HG03520 (cell line): ENCODE results near the gene TTC34.
A peak's percentile ranks its signal among the peaks of the same experiment; 100 is the strongest.

Source experiments
- ATAC-seq: cut with Tn5 transposase; IDR thresholded peaks from one replicate; pipeline ENCODE4 v1.9.1; 2021; ENCODE audit warnings: mild to moderate bottlenecking, moderate library complexity; ENCODE audit not compliant: unreplicated experiment

The TTC34 gene

DNA sequence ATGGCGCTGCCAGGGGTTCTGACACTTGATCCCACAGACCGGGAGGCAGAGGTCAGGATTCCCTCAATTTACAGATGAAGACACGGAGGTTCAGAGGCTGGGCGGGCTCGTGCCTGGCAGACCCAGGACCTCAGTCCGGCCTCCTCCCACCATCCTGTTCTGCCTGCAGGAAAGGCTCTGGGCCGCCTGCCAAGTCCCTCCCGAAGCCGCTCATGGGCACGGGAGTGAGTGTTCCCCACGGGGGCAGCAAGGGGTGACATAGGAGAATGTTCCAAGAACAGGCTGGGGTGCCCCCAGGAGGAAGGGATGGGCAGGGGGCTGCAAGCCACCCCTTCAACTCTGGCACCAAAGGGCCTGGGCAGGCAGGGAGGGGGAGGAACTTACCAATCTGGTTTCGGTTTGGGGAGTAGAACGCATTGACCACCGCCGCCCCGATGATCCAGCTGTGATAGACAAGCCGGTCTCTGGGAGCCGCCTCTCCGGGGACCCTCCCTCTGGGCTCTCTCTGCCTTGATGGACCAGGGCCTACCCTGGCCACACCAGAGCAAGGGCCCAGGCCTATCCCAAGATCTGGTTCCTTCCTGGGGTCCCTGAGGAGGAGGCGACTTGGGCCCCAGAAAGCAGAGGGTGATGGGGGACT lies 207.4 kb downstream of the TTC34 start:
- ATAC-seq, result no peak

DNA sequence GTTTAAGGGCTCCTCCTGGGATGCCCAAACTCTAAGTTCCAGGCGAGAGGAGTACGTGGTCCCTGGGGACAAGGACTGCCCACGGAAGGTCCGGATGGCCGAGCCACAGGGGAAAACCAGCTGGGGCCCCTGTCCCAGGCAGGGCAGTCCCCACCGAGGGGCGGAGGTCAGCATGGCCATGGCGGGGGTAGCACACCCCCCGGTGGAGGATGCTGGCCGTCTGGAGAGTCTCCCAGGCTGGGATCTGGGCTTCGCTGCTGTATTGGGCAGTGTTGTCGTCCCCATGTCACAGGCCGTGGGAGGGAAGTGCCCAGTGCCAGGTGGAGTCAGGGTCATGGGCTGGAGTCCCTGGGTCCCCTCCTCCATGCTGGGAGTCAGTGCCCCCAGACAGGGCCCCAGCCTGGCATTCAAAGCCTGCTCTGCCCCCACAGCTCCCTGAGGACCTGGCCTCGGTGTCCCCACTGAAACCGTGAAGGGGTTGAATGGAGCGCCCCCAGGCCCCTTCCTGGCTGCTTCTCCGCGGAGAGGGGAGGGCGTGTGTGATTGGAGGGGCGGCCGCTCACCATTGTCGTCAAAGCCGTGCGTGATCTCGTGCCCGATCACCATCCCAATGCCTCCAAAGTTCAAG lies 208.1 kb downstream of the TTC34 start:
- ATAC-seq, result no peak

DNA sequence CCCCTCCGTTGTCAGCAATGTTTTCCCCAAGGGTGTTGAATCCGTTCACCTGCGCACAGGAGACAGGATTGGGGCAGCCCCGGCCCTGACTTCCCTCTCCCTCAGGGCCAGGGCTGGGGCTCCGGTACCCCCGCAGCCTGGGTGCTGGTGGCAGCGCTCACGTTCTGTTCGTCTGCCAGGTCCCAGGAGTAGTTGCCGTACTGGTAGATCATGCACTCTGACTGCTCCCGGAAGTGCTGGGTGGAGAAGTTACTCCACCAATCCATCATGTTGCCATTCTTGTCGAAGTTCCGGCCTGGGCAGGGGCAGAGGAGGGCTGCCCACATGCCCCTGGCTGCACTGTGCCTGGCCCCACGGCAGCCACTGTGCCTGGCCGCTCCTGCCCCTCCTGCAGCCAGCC lies 208.8 kb downstream of the TTC34 start:
- no peak for ATAC-seq

DNA sequence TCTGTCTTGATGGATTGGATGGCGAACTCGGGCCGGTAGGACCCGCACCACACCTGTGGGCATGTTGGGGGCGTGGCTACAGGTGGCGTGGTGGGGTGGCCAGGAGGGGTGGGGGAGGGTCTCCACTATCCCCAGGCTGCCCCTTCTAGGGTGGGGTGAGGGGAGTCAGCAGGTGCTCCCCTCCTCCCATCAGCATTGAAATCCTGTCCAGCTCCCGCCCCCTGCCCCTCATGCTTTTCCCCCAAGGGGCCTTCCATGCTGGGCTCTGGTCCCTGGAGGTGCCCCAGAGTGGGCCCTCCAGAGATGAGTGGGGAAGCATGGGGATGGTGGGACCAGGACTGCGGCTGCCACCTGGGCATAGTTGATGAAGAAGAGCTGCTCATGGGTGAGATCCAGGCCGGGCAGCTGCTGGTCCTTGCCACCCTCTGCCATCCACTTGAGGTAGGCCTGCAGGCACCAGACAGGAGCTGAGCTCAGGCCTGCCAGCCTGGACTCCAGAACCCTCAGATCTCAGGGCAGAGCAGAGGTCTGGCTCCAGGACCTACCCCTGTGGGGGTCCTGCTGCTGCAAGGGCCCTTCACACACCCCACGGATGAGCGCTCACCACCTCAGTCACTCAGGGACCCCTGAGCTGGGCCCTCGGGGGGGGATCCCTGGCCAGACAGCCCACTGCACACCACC lies 209.8 kb downstream of the TTC34 start:
- no peak for ATAC-seq

DNA sequence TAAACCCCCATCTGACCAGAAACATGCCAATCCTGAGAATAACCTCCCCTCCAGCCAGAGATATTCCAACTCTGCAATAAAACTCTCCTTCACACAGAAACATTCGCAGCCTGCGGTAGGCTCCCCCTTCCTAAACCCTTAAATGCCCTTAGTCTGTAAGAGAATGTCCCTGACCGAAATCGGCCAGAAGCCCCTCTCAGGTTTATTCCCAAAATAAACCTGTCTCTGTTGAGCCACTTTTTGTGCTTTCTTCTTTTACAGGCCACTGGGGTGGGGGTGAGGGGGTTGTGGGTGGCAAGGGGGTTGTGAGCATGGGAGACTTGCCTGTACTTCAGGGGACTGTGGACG lies 210.3 kb downstream of the TTC34 start:
- ATAC-seq, result no peak

DNA sequence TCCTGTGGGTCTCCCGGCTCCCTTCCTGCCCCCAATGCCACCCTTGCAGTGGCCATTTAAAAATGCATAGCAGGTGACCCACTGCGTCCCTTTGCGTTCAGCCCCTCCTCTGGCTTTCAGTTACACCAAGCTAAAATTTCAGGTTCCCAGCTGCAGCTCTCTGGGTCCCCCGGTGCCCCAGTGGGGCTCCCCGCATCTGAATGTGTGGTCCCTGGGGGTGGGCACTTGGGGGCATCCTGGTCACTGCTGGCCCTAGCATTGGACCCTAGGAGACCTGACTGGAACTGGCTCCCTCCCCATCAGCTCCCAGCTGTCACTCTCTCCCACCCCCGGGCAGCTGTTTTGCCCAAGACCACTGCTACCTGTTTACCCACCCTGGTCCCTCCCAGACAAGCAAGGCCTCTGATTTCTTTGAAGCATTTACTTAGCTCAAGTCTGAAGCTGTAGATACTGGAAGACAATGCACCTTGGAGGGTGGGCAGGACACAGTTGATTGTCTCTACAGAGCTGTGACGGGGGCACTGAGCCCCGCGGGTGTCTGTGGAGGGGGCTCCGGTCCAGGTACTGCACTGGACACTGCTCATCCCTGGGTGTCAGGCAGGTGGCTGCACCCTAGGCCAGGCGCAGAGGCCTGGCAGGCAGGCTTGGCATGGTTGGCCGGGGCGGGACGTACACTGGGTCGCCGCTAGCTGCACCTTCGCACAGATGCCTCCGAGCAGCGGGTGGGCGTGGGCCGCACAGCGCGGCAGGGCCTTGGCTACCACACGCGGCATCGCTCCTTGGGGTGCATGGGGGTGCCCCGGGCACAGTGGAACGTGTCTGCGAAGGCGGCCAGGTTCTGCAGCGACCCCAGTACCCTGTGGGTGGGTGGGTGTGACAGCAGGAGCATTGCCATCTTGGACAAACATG lies 211.0 kb downstream of the TTC34 start:
- ATAC-seq, result no peak

DNA sequence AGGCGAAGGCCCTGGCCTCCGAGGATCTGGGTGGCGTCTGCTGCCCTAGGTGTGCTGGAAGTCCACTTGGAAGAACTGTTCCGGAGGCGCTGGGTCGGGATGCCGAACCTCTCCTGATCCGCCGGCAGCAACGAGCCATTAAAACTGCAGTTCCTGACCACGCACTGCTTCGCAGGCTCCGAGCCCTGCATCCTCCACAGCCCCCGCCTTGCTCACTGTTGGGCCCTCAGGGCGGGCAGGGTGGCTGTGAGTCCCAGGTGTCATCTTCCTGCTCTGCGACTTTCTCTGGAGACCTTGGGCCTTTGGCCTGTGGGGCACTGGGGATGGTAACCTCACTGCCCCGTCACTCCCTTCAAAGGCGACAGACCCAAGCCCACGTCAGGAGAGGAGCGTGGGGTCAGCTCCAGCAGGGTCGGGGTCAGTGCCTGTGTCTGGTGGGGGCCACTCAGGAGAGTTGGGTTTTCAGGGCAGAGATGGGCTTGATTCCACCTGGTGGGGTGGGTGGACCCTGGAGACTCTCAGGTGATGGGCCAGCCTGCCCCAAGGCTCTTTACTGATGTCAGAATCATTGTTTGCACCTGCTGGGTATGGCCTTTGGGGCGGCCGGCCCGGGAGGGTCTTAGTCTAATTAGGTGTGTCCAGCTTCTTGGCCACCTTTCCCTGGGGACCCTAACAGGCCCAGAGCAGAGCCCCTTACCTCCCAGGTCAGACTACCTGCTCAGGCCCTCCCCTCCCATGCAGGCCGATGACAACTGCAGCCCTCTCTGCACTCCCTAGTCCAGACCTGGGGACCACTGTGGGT lies 211.9 kb downstream of the TTC34 start:
- no peak for ATAC-seq

DNA sequence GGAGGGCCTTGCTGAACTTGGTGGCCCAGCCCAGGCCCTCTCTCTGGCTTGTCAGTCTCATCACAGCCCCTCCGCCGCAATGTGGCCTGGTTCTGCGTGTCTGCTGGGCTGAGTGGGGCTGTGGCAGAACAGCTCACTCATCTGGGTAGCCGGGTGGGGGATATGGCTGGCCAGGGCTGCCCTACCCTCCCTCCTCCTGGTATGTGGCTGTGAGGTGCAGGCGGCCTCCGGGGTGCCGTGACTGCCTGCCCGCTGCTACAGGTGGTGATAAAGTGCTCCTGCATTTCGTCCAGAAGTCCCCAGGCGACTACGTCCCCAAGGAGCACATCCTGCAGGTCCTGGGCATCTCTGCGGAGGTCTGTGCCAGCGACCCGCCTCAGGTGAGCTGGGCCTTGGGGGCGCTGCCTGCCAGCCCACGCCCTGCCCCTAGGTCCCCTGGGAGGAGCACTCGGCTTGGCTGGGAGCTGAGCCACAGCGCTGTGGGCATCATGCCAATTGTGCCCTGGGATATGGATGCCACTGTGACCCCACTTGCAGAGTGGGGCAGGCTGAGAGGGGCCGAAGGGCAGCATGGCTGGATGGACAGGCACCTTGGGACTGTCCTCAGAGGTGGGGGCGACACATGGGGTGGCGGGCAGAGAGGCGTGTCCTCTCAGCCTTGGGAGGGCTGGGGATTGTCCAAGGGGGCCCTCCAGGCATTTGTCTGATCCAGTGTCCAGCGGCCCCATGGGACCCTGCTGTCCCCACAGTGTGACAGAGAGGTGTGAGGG lies 212.6 kb downstream of the TTC34 start:
- no peak for ATAC-seq

DNA sequence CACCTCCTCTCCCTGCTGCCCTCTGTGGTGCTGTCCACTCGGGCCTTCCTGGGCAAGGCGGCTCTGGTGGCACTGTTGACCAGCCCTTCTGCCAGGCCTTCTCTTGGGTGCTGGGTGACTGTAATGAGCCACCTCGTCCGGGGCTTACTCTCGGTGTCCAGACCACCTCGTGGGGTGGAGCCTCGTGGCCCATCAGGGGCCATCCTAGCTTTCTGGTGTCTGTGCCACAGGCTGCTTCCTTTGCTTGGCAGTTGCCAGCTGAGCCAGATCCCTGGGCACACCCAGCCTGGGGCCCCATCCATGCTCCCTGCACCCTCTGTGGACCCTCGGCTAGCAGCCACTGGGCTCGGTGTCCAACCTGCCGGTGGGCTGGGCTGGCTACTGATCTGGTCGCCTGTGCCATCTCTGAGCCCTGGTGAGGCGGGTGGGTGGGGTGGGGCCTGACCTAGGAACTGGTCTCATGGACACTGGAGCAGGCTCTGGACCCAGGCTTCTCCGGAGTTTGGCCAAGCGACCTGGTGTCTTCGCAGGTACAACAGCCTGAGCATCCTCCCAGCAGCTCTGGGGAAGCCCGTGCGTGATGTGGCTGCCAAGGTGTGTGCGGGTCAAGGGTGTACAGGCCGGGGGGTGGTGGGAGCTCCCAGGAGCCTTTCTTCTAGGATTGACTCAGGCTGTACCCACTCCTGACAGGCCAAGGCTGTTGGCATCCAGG lies 213.5 kb downstream of the TTC34 start:
- no peak for ATAC-seq

DNA sequence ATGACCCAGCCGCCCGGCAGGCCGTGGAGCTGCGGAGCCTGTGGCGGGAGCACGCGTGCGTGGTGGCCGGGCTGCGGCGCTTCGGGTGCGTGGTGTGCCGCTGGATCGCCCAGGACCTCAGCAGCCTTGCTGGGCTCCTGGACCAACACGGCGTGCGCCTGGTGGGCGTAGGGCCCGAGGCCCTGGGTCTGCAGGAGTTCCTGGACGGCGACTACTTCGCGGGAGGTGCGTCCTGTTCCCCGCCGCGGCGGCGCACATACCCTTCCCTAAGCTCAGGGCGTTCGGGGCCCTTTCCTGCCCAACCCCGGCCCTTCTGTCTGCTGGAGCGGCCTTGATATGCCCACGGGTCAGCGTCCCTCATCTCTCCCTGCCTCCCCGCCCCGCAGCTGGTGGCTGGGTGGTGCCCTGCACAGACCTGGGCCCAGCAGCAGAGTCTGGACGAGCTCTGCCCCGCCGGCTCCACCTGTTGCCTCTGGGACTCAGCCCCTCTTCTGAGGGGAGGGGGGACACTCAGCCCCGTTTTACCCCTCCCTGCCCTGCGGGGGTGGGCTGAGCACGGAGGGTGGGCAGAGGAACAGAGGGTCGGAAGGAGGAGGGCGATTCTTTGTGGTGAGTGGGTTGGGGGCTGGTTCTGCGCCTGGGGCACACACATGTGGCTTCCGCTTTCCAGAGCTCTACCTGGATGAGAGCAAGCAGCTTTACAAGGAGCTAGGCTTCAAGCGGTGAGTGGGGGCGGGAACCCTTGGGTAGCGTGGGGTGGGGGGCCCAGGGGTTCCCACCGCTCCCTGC lies 214.2 kb downstream of the TTC34 start:
- ATAC-seq, result peak; percentile 4

DNA sequence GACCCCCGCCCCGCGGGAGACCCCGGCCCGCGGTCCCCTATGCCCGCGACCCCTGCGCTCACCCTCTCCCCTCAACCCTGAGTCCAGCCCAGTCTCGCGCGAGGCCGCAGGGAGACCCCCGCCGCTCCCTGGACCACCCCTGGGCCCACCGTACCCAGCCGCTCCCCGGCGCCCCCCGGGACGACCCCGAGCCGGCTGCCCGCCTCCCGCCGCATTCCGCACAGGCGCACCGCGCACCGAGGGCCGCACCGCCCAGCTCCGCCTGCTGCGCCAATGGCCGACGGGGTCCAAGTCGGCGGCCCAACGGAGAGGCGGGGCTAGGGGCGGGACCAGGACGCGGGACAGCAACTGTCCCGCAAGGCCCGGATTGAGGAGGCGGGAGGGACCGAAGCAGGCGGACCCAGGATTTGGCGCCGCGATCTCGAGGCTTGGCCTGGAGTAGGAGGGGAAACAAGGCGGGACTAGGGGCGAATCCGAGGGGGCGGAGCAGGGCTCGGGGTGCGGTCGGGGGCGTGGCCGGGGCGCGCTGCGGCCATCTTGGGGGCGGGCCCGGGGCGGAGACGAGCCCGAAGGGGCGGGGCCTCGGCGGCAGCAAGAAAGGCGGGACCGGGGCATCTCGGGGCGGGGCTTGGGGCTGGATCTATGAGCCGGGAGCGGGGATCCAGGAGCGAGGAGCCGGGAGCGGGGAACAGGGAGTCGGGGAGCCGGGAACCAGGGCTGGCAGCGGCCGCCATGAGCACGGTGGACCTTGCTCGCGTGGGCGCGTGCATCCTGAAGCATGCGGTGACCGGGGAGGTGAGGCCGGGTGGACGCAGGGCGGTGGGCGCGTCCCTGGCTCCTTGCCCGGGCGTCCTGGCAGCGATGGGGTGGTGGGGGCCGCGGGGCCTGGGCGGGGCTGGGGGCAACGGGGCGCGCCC lies 215.1 kb downstream of the TTC34 start, which contains the start of gene PRXL2B:
Gene PRXL2B, plus strand, starts transcription at position 624 of the 917 bp plus-strand sequence. Its CDS starts 109 bp downstream, at position 733.
- ATAC-seq, result peak; percentile 57
